Activated CD4-positive, alpha-beta T cell treated with anti-CD3 and anti-CD28 coated beads, Interleukin-2, amount 10 ng/mL, durations not matched to agents 24 days and 14 days (primary cell): Measurements from ENCODE around the gene ZBED1. TPM values are rescaled to one million over a fixed set of nuclear protein-coding genes. Genes with fewer than 3 reads are reported as not detected.
A peak's percentile ranks its signal among the peaks of the same experiment; 100 is the strongest.

Source experiments
- DNase-seq: peaks from one replicate; pipeline ENCODE4 v3.0.0; 2022
- H3K27ac Mint-ChIP-seq: one replicate; pipeline ENCODE4 v1.8.0; 2022; ENCODE audit warnings: mild to moderate bottlenecking, mixed read lengths
- H3K27me3 Mint-ChIP-seq: one replicate; pipeline ENCODE4 v1.8.0; 2022; ENCODE audit warnings: mixed read lengths
- H3K36me3 Mint-ChIP-seq: one replicate; pipeline ENCODE4 v1.8.0; 2022; ENCODE audit warnings: low read depth, mild to moderate bottlenecking, mixed read lengths
- H3K4me1 Mint-ChIP-seq: one replicate; pipeline ENCODE4 v1.8.0; 2021; ENCODE audit warnings: mixed read lengths
- H3K4me3 Mint-ChIP-seq: one replicate; pipeline ENCODE4 v1.8.0; 2022; ENCODE audit warnings: mild to moderate bottlenecking, moderate library complexity, mixed read lengths
- H3K9me3 Mint-ChIP-seq: one replicate; pipeline ENCODE4 v1.8.0; 2021; ENCODE audit warnings: mixed read lengths
- intact Hi-C: fragments of 100-400 bp; cut with micrococcal nuclease; formaldehyde crosslinking; loops from one replicate; pipeline ENCODE4 v1.15.1; 2023
- total RNA-seq: library from RNA; stranded (reverse); gene quantifications from 2 replicates; pipeline ENCODE4 v1.2.3, GENCODE V29; 2022

The ZBED1 gene
- total RNA-seq, 1 donor from 2014 or later, result 40.1 TPM

DNA sequence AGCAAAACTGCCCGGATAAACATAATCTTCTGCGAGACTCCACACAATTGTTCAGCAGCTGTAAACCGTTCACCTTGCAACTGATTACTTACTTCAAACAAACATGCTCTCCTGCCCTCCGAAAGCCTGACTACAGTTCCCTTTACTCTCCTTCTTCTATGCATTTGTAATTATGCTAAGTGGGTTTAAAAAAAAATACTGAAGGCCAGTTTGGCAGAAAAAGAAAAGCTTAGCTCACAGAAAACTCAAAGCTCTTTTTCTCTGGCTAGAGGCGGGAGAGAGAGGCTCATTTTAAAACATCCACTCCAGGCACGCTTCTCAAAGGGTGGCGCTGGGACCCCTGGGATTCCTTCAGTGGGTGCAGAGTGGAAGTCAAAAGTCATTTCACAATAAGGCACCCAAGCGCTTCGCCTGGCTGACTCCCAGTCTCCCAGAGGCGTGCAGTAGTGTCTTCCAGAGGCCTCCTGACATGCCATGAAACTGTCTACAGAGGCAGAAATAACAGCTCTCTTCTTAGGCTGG, 1.9 kb downstream of the ZBED1 start:
- Mint-ChIP-seq H3K4me3 (peak overlapping the region; percentile 82), H3K9me3 (no peaks in the 10 kb centered on the region), H3K27me3 (no peaks in the 10 kb centered on the region), H3K36me3 (peaks cover 18% of the 10 kb centered on the region), H3K27ac (no peak overlapping the region), H3K4me1 (peaks cover 27% of the 10 kb centered on the region)
- no peak for DNase-seq
- intact Hi-C loops, result no loop called here

DNA sequence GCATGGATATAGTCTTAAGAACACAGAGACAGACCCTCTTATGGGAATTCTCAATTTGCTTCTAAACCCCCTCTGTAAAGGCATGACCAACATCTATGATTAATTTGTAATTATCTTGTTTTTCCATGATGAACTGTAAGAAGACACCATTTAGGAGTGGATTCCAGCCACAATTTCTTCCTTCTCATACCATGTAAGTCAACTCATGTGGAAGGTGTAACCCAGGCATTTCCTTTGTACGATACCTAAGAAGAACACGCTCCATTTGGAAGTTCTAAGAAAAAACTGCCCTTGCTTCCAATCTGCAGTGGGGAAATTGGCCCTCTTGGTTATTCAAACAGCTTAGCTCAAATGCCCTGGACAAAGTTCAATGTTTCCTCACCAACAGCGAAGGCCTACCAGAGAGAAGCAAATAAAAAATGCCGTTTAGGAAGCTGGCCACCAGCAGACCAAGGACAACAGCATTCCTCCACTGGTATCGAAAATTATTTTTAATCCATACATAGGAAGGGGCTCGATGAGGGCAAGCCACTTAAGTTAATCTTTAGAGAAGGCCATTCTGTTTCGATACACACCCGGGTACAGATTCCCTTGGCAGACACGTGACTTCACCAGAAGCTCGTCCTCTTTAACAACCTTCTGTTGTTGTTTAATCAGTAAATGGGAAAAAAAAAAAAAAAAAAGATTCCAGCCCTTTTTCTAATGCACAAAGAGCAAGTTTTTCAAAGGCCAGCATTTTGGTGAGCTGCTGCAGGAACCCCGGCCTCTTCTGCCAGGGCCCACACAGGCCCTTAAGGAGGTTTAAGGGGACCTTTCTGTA, 2.6 kb downstream of the ZBED1 start:
- Mint-ChIP-seq H3K36me3 (peaks cover 18% of the 10 kb centered on the region), H3K9me3 (no peaks in the 10 kb centered on the region), H3K4me3 (peak overlapping the region; percentile 82), H3K27ac (no peak overlapping the region), H3K4me1 (peaks cover 27% of the 10 kb centered on the region), H3K27me3 (no peaks in the 10 kb centered on the region)
- intact Hi-C loops, result no loop called here
- no peak for DNase-seq

DNA sequence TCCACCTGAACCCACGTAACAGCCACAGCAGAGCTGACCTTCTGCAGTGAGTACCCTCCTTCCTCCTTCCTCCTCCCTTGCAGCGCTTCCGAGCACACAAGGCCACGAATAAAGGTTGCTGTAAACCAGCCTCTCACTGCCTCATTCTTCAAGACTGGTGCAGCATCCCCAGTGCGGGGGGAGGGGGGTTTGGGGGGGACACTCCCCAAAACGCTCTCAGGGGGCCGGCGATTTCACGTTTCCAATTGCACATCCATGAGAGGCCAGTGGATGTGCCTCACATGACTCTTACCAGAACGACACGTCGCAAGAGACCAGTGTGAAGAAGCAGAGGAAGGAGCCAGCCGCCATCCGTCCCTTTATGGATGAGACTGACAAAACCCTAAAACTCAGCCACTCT, 5.2 kb downstream of the ZBED1 start:
- H3K9me3 Mint-ChIP-seq, result no peaks in the 10 kb centered on the region
- peaks cover 19% of the 10 kb centered on the region for H3K36me3 Mint-ChIP-seq
- peaks cover 27% of the 10 kb centered on the region for H3K4me1 Mint-ChIP-seq
- H3K4me3 Mint-ChIP-seq, result no peak overlapping the region
- H3K27me3 Mint-ChIP-seq, result no peaks in the 10 kb centered on the region
- H3K27ac Mint-ChIP-seq, result no peak overlapping the region
- intact Hi-C loops, result no loop called here
- DNase-seq, result no peak

DNA sequence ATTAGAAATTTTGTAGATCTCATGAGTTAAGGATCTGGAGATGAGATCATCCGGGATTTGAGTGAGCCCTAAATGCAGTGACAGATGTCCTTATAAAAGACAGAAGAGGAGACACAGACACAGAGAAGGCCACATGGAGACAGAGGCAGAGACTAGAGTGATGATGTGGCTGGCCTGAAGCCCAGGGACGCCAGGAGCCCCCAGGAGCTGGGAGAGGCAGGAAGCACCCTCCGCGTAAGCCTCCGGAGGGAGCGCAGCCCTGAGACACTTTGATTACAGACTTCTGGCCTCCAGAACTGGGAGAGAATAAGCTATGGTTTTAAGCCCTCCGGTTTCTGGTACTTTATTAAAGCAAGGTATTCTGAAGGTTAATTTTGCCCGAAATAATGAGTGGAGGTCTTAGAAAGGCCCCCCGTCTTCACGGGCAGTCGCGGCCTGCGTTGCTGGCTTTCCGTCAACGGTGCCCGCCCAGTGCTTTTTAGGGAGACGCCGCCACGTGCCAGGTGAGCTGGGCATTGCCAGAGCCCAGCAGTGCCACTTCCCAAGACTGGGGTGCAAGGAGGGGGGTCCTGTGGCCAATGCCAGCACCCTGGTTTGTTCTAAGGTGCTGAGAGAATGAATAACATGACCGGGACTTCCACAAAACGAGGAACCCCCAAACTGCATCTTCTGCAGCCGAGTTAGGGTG, 8.1 kb downstream of the ZBED1 start:
- peaks cover 8% of the 10 kb centered on the region for H3K4me1 Mint-ChIP-seq
- no peak overlapping the region for H3K4me3 Mint-ChIP-seq
- intact Hi-C loops, result no loop called here
- DNase-seq, result no peak
- H3K27me3 Mint-ChIP-seq, result no peaks in the 10 kb centered on the region
- peaks cover 20% of the 10 kb centered on the region for H3K36me3 Mint-ChIP-seq
- H3K9me3 Mint-ChIP-seq, result no peaks in the 10 kb centered on the region
- no peak overlapping the region for H3K27ac Mint-ChIP-seq

DNA sequence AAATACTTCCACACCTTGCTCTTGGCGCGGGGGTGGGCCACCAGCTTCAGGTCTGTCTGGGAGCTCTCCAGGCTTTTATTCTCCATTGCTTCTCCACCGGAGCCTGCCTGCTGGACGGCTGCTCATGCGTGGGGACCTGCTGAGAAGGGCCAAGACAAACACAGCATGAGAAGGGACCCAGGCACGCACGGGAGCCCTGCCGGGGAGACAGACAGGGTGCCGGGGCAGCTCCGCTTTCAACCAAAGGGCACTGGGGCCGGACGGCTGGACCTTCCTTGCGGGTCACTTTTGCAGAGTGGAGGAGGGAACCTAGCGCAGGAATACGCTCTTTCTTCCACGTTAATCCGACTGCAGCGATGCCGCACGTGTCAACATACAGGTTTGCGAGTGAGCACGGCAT, 10.1 kb downstream of the ZBED1 start:
- Mint-ChIP-seq H3K27me3 (no peaks in the 10 kb centered on the region), H3K4me1 (peaks cover 2% of the 10 kb centered on the region), H3K9me3 (no peaks in the 10 kb centered on the region), H3K27ac (no peak overlapping the region), H3K36me3 (peaks cover 30% of the 10 kb centered on the region), H3K4me3 (no peak overlapping the region)
- no peak for DNase-seq
- intact Hi-C loops, result no loop called here

DNA sequence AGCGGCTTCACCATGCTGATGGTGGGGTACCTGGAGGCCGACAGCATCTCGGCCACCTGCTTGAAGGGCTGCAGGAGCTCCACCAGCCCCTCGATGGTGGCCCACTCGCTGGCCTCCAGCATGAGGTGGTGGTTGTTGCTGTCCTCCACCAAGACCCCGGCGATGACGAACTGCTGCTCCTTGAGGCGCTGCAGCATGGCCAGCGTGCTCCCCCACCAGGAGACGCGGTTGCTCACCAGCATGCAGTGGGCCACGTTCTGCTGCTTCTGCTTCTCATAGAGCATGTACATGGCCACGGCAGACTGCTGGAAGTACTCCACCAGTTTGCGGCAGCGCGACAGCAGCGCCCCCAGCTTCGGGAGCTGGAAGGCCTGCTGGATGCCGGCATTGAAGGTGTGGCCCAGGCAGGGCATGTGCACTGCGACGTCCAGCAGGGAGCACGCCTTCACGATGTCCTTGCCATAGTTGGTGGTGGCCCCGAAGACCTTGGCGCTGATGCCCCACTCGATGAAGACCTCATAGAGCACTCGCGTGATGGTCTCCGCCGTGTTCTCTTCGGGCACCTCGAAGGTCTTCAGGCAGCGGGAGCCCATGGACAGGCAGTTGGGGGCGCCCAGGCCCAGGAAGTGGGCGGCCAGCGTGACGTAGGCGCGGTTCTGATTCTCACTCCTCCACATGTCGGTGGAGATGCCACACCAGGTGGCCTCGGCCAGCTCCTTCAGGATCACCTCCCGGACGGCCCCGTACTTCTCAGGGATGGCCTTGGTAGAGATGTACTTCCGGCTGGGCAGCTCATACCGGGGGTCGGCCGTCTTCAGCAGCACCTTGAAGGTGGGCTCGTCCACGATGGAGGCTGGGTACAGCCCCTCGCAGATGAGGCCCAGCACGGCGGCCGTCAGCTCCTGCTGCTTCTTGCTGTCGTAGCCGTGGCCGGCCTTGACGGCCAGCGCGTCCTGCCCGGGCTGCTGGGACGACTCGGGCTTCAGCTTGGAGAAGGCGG, 11.0 kb downstream of the ZBED1 start:
- Mint-ChIP-seq H3K9me3 (no peaks in the 10 kb centered on the region), H3K27ac (no peak overlapping the region), H3K36me3 (peaks cover 30% of the 10 kb centered on the region), H3K4me1 (peaks cover 2% of the 10 kb centered on the region), H3K27me3 (no peaks in the 10 kb centered on the region), H3K4me3 (no peak overlapping the region)
- no peak for DNase-seq
- intact Hi-C loops, result no loop called here

DNA sequence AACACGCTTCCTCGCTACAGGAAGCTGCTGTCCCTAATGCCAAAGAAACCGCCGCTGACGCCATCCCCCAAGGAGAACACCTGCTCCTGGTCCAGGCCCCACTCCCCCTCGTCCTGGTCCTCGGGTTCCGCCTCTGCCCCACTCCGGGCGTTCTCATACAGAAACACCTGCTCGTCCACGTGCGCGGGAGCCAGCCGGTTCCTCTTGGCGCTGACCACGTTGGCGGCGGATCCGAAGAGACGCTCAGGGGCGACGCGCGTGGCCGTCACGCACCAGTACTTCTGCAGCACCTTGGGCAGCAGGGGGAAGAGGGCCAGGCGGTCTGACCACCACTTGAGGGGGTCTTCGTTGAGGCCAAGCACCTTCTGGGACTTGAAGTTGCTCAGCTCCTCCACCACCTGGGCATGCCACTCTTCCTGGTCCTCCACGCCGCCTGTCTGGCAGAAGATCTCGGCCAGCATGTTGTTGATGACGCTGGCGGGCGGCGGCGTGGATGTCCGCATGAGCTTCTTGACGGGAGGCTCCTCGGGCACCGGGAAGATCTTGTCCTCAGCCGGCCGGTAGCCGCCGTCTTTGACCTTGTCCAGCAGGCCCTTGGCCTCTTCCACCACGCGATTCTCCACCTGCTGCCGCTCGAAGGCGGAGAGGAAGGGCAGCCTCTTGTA, 12.0 kb downstream of the ZBED1 start:
- H3K4me1 Mint-ChIP-seq, result peaks cover 2% of the 10 kb centered on the region
- H3K36me3 Mint-ChIP-seq, result peaks cover 30% of the 10 kb centered on the region
- no peak for DNase-seq

DNA sequence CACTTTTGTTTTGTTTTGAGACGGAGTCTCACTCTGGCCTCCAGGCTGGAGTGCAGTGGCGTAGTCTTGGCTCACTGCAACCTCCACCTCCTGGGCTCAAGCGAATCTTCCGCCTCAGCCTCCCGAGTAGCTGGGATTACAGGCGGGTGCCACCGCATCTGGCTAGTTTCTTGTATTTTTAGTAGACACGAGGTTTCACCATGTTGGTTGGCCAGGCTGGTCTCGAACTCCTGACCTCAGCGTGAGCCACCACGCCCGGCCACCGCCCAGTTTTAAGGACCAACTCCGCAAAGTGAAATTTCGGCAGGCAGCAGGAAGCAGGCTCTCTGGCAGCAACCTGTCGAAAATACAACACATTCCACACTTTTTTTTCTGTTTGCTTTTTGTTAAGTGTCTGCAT, 13.4 kb downstream of the ZBED1 start:
- peaks cover 33% of the 10 kb centered on the region for H3K36me3 Mint-ChIP-seq
- peaks cover under 1% of the 10 kb centered on the region for H3K4me1 Mint-ChIP-seq
- H3K9me3 Mint-ChIP-seq, result no peaks in the 10 kb centered on the region
- no peak for DNase-seq
- no peak overlapping the region for H3K27ac Mint-ChIP-seq
- intact Hi-C loops, result no loop called here
- no peak overlapping the region for H3K4me3 Mint-ChIP-seq
- H3K27me3 Mint-ChIP-seq, result no peaks in the 10 kb centered on the region

More for the DNA sequence above, 12.0 kb downstream of the ZBED1 start:
- Mint-ChIP-seq H3K9me3 (no peaks in the 10 kb centered on the region), H3K27me3 (no peaks in the 10 kb centered on the region), H3K27ac (no peak overlapping the region), H3K4me3 (no peak overlapping the region)
- intact Hi-C loops, result no loop called here

DNA sequence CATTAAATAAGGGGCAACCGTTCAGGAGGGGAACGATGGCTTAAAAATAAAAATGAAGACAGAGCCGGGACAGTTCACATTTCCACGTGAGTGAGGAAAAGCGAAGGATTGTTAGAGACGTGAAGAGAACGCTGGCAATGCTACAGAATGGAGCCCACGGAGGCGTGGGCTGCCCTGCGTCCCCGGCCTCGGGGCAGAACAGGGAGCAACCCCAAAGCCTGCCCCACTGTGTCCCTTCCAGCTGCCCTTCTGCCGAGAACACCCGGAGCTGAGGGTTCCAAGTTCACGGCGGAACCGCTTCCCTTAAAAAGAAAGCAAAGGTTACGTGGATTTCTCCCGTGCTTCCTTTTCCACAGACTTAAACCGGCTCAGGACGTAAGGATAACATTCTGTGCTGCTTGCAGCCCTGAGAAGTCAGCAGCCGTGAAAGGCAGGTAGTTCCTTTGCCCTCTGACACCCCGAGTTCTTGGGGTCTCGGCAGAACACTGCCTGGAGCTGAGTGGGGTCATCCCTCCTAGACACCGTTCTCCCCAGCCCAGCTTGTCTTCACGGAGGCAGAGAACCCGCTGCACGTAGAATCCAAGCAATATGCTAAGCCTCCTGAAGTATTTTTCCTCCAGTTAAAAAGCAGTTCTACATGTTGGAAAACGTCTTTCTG, 14.2 kb downstream of the ZBED1 start:
- Mint-ChIP-seq H3K4me1 (no peaks in the 10 kb centered on the region), H3K9me3 (no peaks in the 10 kb centered on the region), H3K36me3 (peaks cover 33% of the 10 kb centered on the region), H3K4me3 (no peak overlapping the region), H3K27me3 (no peaks in the 10 kb centered on the region), H3K27ac (no peak overlapping the region)
- no peak for DNase-seq
- intact Hi-C loops, result no loop called here

DNA sequence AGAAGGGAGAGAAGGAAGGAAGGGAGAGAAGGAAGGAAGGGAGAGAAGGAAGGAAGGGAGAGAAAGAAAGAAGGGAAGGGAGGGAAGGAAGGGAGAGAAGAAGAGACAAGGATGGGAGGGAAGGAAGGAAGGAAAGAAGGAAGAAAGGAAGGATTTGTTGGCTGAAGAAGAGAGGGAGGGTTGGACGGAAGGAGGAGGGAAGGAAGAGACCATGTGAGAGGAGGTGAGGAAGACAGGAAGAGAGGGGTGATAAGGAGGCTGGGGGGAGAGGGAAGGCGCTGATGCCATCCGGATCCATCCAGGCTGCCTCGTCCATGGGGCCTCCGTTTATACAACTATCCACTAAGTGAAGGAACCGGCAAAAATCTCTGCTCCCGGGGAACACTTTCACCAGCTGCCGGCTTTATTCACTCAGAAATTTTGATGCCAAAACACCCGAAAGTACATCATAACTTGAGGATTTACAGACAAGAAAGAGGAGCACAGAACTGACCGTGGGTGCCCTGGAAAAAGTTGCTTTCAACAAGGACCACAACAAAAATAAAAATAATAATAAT, 14.9 kb downstream of the ZBED1 start:
- intact Hi-C loops, result no loop called here
- Mint-ChIP-seq H3K27me3 (no peaks in the 10 kb centered on the region), H3K9me3 (no peaks in the 10 kb centered on the region), H3K36me3 (peaks cover 34% of the 10 kb centered on the region), H3K4me3 (no peak overlapping the region), H3K4me1 (no peaks in the 10 kb centered on the region), H3K27ac (no peak overlapping the region)
- DNase-seq, result no peak

DNA sequence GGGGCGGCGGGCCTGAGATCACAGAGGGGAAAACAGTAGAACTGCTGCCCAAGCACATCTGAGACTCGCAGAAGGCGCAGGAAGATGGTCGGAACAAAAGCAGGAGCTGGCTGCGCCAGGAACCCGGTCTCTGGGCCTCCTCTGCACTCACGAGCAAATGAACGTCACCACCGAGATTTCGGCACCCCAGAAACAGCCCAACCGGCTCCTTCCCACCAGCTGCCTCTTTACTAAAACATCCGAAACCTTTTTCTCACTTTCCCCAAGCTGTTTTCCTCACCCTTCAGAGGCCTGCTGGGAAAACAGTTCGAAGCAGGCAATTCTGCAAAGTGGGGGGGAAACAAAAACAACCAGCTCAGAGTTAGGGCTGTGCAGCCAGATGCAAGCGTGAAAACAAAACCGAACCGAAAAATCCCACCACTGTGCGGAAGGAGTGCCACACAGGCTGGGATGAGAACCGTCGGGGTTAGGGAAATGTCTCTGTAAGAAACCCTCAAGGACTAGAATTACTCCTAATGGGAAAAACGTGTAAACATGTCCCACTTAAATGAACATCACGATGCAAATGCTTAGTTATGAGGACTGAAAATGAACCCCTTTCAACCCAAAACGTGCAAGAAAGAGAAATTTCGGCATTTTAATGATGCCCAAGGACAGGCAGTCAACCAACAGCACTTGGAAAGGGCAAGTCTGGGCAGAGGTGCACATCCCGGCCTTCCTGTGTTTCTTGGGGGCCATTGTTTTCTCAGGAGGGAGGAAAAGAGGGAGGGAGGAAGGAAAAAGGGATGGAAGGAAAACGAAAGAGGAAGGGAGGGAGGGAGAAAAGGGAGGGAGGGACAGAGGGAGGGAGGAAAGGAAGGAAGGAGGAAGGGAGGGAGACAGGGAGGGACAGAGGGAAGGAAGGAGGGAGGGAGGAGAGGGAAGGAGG, 15.8 kb downstream of the ZBED1 start:
- H3K27ac Mint-ChIP-seq, result no peak overlapping the region
- DNase-seq, result no peak
- intact Hi-C loops, result no loop called here
- H3K27me3 Mint-ChIP-seq, result no peaks in the 10 kb centered on the region
- peaks cover 3% of the 10 kb centered on the region for H3K9me3 Mint-ChIP-seq
- peaks cover 33% of the 10 kb centered on the region for H3K36me3 Mint-ChIP-seq
- H3K4me3 Mint-ChIP-seq, result no peak overlapping the region
- no peaks in the 10 kb centered on the region for H3K4me1 Mint-ChIP-seq

DNA sequence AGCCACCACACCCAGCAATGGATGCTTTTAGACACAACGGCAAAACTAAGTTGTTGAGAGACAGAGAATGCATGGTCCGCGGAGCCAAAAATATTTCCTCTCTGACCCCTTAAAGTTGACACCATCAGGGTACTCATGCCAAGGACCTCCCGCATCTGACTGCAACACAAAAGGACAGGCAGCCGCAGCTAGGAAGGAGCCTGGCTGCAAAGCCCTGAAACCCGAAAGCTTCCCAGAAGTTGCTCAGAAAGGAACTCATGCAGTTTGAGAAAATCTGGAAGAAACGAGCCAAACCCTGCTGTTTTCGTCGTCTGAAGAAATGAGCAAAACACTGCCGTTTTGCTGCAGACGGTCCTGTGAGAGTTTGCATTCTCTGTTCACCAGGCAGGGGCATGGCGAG, 16.5 kb downstream of the ZBED1 start:
- Mint-ChIP-seq H3K9me3 (peaks cover 8% of the 10 kb centered on the region), H3K27me3 (no peaks in the 10 kb centered on the region), H3K4me3 (no peak overlapping the region), H3K36me3 (peaks cover 33% of the 10 kb centered on the region), H3K4me1 (no peaks in the 10 kb centered on the region), H3K27ac (no peak overlapping the region)
- no peak for DNase-seq
- intact Hi-C loops, result no loop called here
